Retinal pigment epithelial cell (primary cell): Measurements from ENCODE around the gene SOX18.

Source experiments
- DNase-seq: peaks from one replicate; pipeline ENCODE4 v3.0.0-alpha.2; 2010; ENCODE audit warnings: low read depth
- H3K4me3 ChIP-seq: 2 replicates; pipeline ENCODE4 v1.5.1; 2011; ENCODE audit warnings: mild to moderate bottlenecking, low read length, control low read depth, moderate library complexity
- CTCF ChIP-seq: conservative IDR thresholded peaks from 2 replicates; pipeline ENCODE4 v1.5.1; 2011; ENCODE audit warnings: low read depth, low read length, control low read depth, inconsistent platforms

The SOX18 gene

GRCh38 chr20:64029293-64030117, 19.9 kb downstream of the SOX18 start:
- no peak for TF ChIP-seq CTCF
- H3K4me3 ChIP-seq = no peak overlapping the region
- DNase-seq = no peak

- no peak overlapping the region for H3K4me3 ChIP-seq
- no peak for DNase-seq
- no peak for TF ChIP-seq CTCF
Observed at GRCh38 chr20:64027981-64028685, 21.3 kb downstream of the SOX18 start.

- no peak for DNase-seq
- TF ChIP-seq CTCF = no peak
- no peak overlapping the region for H3K4me3 ChIP-seq
Observed at GRCh38 chr20:64025826-64026412, 23.5 kb downstream of the SOX18 start.

GRCh38 chr20:64025101-64025825, 24.2 kb downstream of the SOX18 start:
- no peak for DNase-seq
- H3K4me3 ChIP-seq = no peak overlapping the region
- TF ChIP-seq CTCF = no peak

- no peak for DNase-seq
- H3K4me3 ChIP-seq = no peak overlapping the region
- no peak for TF ChIP-seq CTCF
Observed at GRCh38 chr20:64024141-64024990, 25.1 kb downstream of the SOX18 start.
